Natural killer cell (primary cell): ENCODE data around the gene DAPK1. TPM values are rescaled to one million over a fixed set of nuclear protein-coding genes. Genes with fewer than 3 reads are reported as not detected.

Experiments
- ATAC-seq, 3 donors: fragments of 150-1000 bp in 2 of 3; fragments of 200-7000 bp in 1 of 3; cut with Tn5 transposase; 1 replicate in 1 of 3; 2 replicates in 2 of 3; pipeline ENCODE4 v1.10.0; 2021; ENCODE audit warnings: mild to moderate bottlenecking in 2 of 3, moderate library complexity in 2 of 3
- DNase-seq, 2 donors: peaks; one replicate each; pipeline versions ENCODE4 v3.0.0 to v3.0.0-alpha.2; 2013 to 2021; ENCODE audit warnings: mixed read lengths in 1 of 2
- H3K27ac ChIP-seq: one replicate; pipeline ENCODE4 v1.5.1; 2013; ENCODE audit warnings: mild to moderate bottlenecking, low read length
- H3K27me3 ChIP-seq: one replicate; pipeline ENCODE4 v1.6.1; 2013; ENCODE audit warnings: low read length; ENCODE audit not compliant: control insufficient read depth, insufficient read depth
- H3K36me3 ChIP-seq: one replicate; pipeline ENCODE4 v1.6.1; 2013; ENCODE audit warnings: low read length; ENCODE audit not compliant: control insufficient read depth, insufficient read depth
- H3K4me1 ChIP-seq: one replicate; pipeline ENCODE4 v1.6.1; 2013; ENCODE audit warnings: low read length; ENCODE audit not compliant: control insufficient read depth, insufficient read depth
- H3K4me3 ChIP-seq: one replicate; pipeline ENCODE4 v1.5.1; 2013; ENCODE audit warnings: low read length
- H3K9me3 ChIP-seq: one replicate; pipeline ENCODE4 v1.6.1; 2013; ENCODE audit warnings: low read length; ENCODE audit not compliant: control insufficient read depth, insufficient read depth
- H3K27ac Mint-ChIP-seq, 2 donors: one replicate each; pipeline ENCODE4 v1.8.0; 2022; ENCODE audit warnings: mild to moderate bottlenecking in 2 of 2, mixed read lengths in 2 of 2, moderate library complexity in 1 of 2
- H3K27me3 Mint-ChIP-seq, 2 donors: one replicate each; pipeline ENCODE4 v1.8.0; 2022; ENCODE audit warnings: low read depth in 2 of 2, mixed read lengths in 2 of 2
- H3K36me3 Mint-ChIP-seq: one replicate; pipeline ENCODE4 v1.8.0; 2022; ENCODE audit warnings: mixed read lengths
- H3K4me1 Mint-ChIP-seq, 2 donors: one replicate each; pipeline ENCODE4 v1.8.0; 2022; ENCODE audit warnings: mixed read lengths in 2 of 2
- H3K4me3 Mint-ChIP-seq: one replicate; pipeline ENCODE4 v1.8.0; 2022; ENCODE audit warnings: mild to moderate bottlenecking, moderate library complexity, mixed read lengths
- H3K9me3 Mint-ChIP-seq, 2 donors: one replicate each; pipeline ENCODE4 v1.8.0; 2022; ENCODE audit warnings: mixed read lengths in 2 of 2
- WGBS: methylation state at CpG from one replicate; pipeline ENCODE4 v1.1.7; 2013; ENCODE audit warnings: missing lambda C conversion rate; ENCODE audit not compliant: insufficient coverage; 5-methylcytosine and 5-hydroxymethylcytosine counted together
- intact Hi-C: fragments of 100-400 bp; cut with micrococcal nuclease; formaldehyde crosslinking; loops from one replicate; pipeline ENCODE4 v1.14.2; 2022
- total RNA-seq, 4 donors: library from RNA; stranded (reverse); fragments of 120-200 nt in 1 of 4; gene quantifications; one replicate each; pipeline versions ENCODE4 v1.2.3 to v1.2.4, GENCODE V29; 2013 to 2022
- TF ChIP-seq, protein P1 (sequence below): fragments of 200-600 bp; IDR thresholded peaks from one replicate; pipeline ENCODE4 v1.8.0; 2022; ENCODE audit warnings: antibody characterized with exemption

Gene DAPK1
- total RNA-seq, 3 donors from 2014 or later (not counting 1 experiment from before 2014, with no cell fraction given), result 12.2 to 26.5 (median 22.7) TPM

DNA sequence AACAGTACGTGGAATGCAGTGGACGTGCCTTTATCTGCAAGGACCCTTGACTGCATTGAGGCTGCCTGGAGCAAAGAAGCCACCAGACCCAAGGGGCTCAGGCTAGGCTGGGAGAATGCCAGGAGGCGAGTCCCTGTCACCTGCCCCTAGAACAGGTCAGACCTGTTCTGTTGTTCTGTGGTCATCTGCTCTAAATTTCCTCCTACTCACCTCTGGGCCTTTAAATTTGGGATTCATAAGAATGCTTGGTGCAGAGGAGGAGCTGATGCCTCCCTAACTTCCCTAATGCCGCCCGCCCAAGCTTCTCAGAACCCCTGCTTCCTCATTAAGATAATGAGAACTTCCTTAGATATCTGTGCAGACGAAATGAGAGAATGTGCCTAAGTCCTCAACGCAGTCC is 32.0 kb downstream of the DAPK1 start:
- WGBS, result 67% methylated on average over 7 of the region's 7 CpGs
- Histone ChIP-seq H3K27me3 (no peaks in the 10 kb centered on the region), H3K27ac (no peak overlapping the region), H3K36me3 (no peaks in the 10 kb centered on the region), H3K4me3 (no peak overlapping the region), H3K4me1 (no peaks in the 10 kb centered on the region), H3K9me3 (no peaks in the 10 kb centered on the region)
- intact Hi-C loops, result no loop called here
- Mint-ChIP-seq H3K36me3 (no peaks in the 10 kb centered on the region), H3K4me3 (no peak overlapping the region), H3K27me3 (no peaks in the 10 kb centered on the region), H3K4me1 (no peaks in the 10 kb centered on the region), H3K27ac (no peak overlapping the region), H3K9me3 (no peaks in the 10 kb centered on the region)
- TF ChIP-seq, protein P1, sequence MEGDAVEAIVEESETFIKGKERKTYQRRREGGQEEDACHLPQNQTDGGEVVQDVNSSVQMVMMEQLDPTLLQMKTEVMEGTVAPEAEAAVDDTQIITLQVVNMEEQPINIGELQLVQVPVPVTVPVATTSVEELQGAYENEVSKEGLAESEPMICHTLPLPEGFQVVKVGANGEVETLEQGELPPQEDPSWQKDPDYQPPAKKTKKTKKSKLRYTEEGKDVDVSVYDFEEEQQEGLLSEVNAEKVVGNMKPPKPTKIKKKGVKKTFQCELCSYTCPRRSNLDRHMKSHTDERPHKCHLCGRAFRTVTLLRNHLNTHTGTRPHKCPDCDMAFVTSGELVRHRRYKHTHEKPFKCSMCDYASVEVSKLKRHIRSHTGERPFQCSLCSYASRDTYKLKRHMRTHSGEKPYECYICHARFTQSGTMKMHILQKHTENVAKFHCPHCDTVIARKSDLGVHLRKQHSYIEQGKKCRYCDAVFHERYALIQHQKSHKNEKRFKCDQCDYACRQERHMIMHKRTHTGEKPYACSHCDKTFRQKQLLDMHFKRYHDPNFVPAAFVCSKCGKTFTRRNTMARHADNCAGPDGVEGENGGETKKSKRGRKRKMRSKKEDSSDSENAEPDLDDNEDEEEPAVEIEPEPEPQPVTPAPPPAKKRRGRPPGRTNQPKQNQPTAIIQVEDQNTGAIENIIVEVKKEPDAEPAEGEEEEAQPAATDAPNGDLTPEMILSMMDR, result no peak
- no peak for ATAC-seq
- DNase-seq, result no peak

- no peak for ATAC-seq
- no peaks in the 10 kb centered on the region for H3K27me3 Mint-ChIP-seq
- H3K27ac ChIP-seq, result no peak overlapping the region
- no peaks in the 10 kb centered on the region for H3K27me3 ChIP-seq
- H3K27ac Mint-ChIP-seq, result no peak overlapping the region
- peaks cover 0 to under 1% of the 10 kb centered on the region in 2 donors for H3K4me1 Mint-ChIP-seq
- no peak overlapping the region for H3K4me3 Mint-ChIP-seq
- H3K9me3 Mint-ChIP-seq, result no peaks in the 10 kb centered on the region
- intact Hi-C loops, result no loop called here
- no peak overlapping the region for H3K4me3 ChIP-seq
- no peaks in the 10 kb centered on the region for H3K9me3 ChIP-seq
- DNase-seq, result no peak
- no peaks in the 10 kb centered on the region for H3K36me3 Mint-ChIP-seq
- no peaks in the 10 kb centered on the region for H3K4me1 ChIP-seq
- no peaks in the 10 kb centered on the region for H3K36me3 ChIP-seq
- TF ChIP-seq, protein P1, result no peak
- WGBS, result 77% methylated on average over 4 of the region's 4 CpGs
Measured at GRCh38 chr9:87530716-87531115, 33.0 kb downstream of the DAPK1 start.

DNA sequence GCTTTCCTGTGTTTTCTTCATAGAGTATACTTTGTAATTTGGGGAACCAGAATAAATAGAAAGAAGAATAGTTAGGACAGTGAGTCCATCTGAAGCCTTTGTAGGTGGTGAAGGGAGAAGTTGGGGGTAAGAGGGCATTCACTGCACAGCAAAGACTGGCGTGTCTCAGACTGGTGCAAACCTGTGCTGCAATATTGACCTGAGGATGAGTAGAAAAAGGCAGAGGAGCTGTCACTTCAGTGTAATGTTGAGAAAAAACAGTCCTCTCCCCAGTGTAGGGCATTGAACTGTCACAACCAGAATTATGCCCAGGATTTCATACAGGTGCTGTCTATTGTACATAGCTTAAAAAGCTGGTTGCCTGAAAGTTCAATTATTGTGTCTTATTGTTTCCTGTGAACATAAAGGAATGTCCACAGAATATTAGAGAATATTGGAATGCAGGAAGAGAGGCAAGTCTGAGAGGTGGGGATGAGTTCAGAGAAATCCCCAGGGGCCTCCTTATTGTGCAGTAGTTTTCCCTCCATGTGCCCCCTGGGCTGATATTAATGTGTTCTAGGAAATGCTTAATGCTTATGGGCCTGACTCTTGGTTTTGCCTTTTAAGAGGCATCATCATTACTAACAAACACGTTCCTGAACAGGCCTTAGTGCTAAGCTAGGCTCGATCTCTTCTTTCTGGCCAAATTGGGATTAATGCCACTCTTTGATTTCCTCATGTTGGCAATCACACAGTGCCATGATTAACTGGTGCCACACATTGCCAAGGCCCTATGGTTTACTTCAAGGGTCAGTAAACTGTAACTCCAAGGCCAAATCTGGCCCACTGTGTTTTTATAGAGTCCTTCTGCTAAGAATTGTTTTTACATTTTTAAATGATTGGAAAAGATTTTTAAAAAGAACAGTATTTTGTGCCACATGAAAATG is 34.0 kb downstream of the DAPK1 start:
- Histone ChIP-seq H3K4me1 (no peaks in the 10 kb centered on the region), H3K9me3 (no peaks in the 10 kb centered on the region), H3K27me3 (no peaks in the 10 kb centered on the region), H3K4me3 (no peak overlapping the region), H3K36me3 (no peaks in the 10 kb centered on the region), H3K27ac (no peak overlapping the region)
- Mint-ChIP-seq H3K9me3 (no peaks in the 10 kb centered on the region), H3K4me3 (no peak overlapping the region), H3K27ac (no peak overlapping the region), H3K4me1 (peaks cover 5% of the 10 kb centered on the region in 2 donors), H3K27me3 (no peaks in the 10 kb centered on the region), H3K36me3 (no peaks in the 10 kb centered on the region)
- ATAC-seq (no peak), DNase-seq (no peak)
- WGBS, result 86% methylated on average over 3 of the region's 3 CpGs
- TF ChIP-seq, protein P1, result no peak
- intact Hi-C loops, result no loop called here
